ENCODE results near the gene ALOX12.
"Not testable (repeated sequence)": the region's sequence is repeated elsewhere in the genome, so short reads cannot be mapped to it uniquely, and the experiment has no call there.

ALOX12 gene, protein sequence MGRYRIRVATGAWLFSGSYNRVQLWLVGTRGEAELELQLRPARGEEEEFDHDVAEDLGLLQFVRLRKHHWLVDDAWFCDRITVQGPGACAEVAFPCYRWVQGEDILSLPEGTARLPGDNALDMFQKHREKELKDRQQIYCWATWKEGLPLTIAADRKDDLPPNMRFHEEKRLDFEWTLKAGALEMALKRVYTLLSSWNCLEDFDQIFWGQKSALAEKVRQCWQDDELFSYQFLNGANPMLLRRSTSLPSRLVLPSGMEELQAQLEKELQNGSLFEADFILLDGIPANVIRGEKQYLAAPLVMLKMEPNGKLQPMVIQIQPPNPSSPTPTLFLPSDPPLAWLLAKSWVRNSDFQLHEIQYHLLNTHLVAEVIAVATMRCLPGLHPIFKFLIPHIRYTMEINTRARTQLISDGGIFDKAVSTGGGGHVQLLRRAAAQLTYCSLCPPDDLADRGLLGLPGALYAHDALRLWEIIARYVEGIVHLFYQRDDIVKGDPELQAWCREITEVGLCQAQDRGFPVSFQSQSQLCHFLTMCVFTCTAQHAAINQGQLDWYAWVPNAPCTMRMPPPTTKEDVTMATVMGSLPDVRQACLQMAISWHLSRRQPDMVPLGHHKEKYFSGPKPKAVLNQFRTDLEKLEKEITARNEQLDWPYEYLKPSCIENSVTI

DNA sequence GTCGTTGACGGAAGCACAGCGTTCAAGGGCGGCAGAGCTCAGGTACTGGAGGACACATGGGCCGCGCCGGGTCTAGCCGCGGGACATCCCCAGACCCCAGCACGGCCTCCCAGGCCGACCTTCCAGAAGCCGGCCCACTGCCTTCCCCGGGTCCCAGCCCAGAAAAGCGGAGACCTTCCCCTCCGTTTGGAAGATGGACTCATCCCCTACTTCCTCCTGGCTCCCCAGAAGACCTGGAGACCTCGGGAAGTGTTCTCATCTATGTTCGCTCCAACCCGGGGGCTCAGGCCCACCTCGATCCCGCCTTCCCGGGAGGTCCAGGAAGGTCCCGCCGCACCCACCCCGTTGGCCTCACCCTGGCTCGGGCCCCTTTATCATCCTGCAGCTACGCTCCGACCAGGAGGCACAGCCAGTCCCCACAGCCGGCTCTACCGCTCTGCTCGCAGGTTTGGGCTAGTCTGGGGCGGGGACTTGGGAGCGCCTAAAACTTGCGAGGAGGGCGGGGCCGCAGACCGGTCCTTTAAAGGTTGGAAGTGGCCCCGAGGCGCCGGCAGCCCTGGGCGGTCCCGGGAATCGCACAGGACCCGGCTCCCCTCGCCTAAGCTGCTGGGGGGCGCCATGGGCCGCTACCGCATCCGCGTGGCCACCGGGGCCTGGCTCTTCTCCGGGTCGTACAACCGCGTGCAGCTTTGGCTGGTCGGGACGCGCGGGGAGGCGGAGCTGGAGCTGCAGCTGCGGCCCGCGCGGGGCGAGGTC, at the start of gene ALOX12:
Gene ALOX12, plus strand, starts transcription at position 550 of the 756 bp plus-strand sequence. Its CDS starts 69 bp downstream, at position 619.
- no peak for DNase-seq

DNA sequence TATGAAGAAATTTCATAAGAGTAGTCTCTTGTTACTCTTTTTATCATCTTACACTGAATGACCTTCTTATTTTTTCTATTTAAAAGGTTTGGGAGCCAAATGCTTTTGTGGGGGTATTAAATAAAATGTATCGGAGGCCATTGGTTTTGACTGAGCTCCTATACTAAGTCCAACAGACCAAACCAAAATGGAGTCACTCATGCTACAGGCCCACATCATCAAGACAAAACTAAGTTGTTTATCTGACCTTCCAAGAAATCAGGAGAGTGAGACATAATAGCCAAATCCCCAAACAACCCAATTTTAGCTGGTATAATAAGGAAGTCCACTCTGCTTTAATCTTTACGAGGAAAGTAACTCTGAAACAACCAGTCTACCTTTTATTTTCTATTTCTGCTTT, 48.1 kb upstream of the ALOX12 start:
- no peak for DNase-seq

DNA sequence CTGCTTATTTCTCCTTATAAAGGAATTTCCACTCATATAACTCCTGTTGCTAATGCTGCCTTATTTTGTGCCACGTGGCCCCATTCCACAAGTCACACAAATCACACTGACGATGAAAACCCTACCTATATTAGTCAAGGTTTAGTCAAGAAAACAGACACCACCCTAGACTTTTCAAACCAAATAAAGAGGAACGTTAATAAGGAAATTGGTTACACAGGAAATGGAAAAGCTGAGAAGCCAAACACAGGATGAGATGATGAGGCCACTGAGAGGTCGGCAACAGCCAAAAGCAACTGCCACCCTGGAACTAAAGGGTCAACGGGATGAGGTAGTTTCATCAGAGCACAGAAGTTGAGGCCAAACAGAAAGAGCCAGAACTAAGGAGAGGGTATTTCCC, 47.3 kb upstream of the ALOX12 start:
- DNase-seq: no peak

DNA sequence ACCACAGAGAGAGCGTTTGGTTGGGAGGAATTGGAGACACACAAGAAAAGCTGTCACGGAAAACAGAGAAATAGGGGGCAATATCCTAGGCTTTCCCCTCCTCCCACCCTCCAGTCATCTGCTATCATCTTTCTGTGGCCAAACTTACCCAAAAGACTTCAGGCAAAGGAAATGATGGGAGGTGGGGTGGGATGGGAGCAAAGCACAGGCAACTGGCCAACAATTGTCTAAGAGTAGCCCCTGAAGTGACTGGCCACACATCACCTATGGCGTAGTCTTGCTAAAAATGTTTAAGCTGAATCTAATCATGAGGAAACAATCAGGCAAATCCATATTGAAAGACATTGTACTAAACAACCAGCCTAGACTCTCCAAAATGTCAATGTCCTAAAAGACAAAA, 46.9 kb upstream of the ALOX12 start:
- no peak for DNase-seq

DNA sequence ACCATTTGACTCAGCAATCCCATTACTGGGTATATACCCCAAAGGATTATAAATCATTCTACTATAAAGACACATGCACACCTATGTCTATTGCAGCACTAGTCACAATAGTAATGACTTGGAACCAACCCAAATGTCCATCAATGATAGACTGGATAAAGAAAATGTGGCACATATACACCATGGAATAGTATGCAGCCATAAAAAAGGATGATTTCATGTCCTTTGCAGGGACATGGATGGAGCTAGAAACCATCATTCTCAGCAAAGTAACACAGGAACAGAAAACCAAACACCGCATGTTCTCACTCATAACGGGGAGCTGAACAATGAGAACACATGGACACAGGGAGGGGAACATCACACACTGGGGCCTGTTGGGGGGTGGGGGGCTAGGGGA, 44.9 kb upstream of the ALOX12 start:
- DNase-seq: not testable (repeated sequence)

DNA sequence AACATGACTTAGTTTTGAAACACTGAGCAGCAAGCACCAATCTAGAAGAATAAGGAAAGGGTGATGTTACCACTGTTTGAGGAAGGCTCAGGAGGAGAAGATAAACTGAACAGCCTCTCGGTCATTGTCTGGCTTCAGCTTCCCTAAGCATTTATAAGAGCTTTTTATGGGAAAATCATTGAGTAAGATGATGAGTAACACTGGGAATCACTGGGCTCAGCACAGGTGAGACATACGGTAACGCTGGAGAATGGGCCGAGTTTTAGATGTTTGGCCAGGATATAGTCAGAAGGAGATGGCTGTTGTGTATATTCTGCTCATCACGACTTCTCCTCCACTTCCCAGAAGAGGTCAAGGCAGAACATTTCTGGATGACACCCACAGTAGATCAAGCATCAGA, 42.2 kb upstream of the ALOX12 start:
- DNase-seq: no peak

DNA sequence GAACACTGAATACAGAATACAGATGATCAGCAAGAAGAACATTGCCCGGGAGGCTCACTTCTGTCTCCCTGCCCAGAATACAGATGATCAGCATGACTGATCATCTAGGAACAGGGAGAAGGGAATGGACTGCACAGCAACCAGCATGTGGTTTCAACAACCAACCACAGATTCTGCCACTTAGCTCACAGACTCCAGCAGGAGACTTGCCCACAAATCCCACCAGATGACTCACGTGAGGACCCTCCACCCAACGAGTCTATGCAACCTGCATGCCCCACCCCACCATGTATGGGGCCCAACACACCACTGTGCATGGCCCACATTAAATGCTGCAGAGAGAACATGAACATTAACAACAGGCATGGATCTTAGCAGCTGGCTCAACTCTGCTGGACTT, 36.1 kb upstream of the ALOX12 start:
- DNase-seq: no peak

DNA sequence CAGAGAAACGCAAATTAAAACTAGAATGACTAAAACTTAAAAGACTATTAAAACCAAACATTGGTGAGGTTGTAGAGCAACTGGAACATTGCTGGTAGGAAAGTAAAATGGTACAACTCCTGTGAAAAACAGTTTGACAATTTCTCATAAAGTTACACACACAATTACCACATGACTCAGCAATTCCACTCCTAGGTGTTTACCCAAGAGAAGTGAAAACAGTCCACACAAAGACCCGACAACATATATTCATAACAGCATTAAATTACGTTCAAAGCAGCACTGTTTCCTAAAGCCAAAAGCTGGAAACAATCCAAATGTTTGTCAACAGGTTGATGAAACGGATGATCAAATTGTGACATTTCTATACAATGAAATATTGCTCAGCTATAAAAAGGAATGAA, 26.5 kb upstream of the ALOX12 start:
- DNase-seq: no peak

DNA sequence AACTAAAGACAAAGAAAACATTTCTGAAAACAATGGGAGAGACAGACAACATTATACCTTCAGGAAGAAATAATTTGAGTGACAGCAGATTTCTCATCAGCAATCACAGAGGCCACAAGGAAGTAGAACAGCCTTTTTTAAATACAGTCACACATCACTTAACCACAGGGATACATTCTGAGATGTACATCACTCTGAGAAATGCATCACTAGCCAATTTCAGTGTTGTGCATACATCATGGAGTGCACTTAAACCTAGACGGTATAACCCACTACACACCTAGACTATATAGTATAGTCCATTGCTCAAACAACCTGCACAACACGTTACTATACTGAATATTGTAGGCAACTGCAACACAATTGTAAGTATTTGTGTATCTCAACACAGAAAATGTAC, 24.9 kb upstream of the ALOX12 start:
- DNase-seq: no peak

DNA sequence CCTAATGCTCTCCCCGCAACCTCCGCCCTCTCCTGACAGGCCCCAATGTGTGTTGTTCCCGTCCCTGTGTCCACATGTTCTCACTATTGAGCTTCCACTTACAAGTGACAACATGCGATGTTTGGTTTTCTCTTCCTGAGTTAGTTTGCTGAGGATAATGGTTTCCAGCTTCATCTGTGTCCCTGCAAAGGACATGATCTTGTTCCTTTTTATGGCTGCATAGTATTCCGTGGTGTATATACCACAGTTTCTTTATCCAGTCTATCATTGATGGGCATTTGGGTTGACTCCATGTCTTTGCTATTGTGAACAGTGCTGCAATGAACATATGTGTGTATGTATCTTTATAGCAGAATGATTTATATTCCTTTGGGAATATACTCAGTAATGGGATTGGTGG, 16.4 kb upstream of the ALOX12 start:
- DNase-seq: not testable (repeated sequence)

DNA sequence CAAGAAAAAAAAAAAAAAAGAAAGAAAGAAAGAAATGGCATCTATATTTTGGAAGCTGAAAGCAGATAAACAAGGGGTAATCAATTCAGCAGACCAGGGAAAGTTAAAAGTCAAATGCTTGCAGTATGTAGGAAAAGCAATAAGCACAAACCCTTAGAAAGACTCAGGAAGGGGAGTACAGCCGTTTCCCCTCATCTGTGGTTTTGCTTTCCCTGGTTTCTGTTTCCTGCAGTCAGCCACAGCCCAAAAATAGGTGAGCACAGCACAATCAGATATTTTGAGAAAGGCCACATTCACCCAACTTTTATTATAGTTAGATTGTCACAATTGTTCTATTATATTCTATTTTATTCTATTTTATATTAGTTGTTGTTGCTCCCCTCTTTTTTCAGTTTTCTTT, 14.4 kb upstream of the ALOX12 start:
- DNase-seq: no peak

DNA sequence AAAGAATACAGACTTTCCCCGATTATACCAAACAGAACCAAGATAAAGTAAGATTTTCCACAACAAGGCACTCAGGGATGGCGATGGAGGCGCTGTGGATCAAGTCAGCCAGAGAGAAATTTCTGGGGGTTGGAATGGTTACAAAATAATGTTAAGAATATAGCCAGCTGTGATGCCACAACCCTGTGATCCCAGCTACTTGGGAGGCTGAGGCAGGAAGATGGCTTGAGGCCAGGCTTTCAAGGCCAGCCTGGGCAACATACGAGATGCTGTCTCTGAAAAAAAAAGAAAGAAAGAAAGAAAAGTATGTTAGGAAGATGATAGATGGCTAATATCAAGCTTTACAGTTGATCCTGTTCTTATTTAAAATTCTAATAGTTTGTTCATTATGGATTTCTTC, 10.6 kb upstream of the ALOX12 start:
- DNase-seq: no peak

DNA sequence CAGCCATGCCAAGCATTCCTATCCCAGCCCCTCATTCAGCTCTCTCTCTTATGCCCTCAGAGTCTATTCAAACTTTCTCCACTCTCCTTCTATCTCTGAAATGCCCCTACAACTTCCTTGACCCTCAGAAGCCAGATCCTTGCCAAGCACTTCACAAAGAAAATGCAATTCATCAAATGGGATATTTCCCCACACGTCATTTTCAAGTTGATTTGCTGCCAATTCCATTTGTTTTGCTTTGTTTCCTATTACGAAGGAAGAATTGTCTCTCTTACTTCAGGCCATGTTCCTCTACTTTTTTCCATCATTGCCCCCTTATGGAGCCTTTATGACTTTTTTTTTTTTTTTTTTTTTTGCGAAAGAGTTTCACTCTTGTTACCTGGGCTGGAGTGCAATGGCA, 9.2 kb upstream of the ALOX12 start:
- DNase-seq: no peak

DNA sequence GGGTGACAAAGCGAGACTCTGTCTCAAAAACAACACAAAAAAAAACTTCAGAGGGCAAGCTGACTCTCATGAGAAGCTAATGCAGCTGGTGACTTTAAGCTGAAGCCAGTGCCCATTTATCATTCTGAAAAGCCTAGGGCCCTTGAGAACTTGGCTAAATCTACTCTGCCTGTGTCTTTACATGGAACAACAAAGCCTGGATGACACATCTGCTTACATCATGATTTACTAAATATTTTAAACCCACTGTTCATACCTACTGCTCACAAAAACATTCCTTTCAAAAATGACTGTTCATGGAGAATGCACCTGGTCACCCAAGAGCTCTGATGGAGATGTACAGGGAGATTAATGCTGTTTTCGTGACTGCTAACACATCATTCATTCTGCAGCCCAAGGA, 6.1 kb upstream of the ALOX12 start:
- no peak for DNase-seq

DNA sequence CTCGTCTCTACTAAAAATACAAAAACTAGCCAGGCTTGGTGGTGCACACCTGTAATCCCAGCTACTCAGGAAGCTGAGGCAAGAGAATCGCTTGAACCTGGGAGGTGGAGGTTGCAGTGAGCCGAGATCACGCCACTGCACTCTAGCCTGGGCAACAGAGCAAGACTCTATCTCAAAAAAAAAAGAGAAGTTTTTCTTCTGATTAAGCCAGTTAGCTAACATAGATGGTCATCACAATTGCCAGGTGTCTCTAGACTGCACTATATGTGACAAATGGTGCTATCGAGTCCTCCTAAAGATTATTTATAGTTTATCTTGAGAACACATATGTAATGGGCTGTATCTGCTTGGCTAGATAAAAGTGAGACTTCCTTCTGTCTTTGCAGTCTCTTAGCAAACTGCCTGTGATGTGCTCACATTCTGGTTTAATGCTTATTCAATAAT, 2.2 kb upstream of the ALOX12 start:
- DNase-seq: not testable (repeated sequence)

DNA sequence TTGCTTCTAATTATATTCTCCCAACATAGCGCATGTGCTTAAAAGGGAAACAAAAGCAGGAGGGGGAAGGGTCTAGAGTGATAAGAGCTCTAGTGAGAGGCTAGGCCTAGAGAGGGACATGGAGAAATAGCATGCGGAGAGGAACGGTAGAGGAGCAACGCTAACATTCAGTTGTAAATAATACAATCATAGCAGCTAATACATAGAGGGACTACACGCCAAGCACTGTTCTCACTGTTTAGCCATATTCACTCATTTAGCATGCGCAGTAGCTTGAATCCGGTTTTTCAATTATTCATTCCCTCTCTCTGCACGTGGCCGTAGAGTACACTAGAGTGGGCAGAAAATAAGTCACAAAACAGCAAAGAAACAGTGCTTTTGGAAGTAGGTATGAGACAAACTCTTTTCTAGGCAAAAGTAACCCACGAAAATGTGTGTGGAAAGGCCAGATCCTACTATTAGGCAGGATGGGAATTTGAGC, 1.7 kb upstream of the ALOX12 start:
- no peak for DNase-seq

DNA sequence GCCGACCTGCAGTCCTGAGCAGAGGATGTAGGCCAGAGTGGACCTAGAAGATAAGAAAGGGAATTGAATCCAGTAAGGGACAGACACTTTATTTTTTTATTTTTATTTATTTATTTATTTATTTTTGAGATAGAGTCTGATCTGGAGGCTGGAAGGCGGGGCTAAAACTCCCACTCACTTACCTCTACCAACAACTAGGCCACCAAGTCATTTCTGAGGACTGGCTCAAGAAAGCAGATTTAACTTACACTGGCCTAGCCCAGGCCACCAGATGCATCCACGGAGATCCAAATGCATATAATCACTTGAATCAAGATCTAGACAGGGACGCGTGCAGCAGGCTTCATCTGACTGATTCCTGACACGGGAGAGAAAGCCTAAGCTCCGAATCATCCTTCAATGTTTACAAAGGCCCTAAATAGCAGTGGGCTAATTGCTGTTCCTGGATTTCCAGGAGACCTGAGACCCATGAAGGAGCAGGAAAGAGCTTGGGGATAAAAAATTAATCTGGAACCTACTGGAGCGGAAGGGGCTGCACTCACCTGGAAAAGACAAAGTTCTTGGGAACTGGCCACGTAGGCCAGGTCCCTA, 1.1 kb upstream of the ALOX12 start:
- DNase-seq: no peak

DNA sequence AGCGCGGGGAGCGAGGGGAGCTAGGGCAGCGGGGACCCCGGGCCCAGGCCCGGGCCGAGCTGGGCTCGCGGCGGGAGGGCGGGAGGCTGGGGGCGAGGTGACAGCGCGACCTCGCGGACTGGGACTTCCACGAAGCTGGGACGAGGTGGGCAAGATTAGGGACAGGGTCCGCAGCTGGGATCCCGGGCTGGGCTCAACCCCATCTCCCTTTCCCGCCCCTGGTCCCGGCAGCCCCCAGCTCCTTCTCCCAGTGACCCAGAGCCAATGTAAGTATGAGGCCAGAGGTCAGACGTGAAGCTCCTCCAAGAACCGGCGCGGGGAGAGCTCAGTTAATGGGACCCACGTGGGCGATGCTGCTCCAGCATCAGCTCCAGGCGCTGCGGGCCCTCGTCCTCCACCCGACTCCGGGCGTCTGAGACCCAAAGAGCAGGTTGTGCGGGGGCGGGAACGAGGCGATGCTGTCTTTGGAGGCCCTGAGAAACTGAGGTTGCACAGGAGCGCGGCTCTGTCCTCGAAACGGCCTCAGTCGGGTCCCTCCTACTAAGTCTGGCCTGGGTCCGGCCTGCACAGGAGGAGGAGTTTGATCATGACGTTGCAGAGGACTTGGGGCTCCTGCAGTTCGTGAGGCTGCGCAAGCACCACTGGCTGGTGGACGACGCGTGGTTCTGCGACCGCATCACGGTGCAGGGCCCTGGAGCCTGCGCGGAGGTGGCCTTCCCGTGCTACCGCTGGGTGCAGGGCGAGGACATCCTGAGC, 585 bp downstream of the ALOX12 start:
- no peak for DNase-seq

DNA sequence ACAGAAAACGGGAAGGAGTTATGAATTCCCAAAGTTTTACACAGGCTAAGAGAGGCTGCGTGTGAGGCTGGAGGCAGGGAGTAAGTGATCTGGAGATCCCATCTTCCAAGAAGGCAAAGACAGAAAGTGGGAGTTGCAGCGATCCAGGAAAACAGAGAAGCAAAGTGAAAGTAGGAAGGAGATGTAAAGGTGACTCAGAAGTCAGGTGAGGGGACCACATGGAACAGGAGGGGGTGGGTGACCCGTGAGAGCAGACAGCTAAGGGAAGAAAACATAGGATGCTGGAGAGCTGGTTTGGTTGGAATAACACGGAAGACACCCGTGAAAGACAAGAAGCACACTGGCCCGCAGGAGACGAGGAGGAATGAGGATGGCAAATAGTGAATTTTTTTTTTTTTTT, 1.3 kb downstream of the ALOX12 start:
- DNase-seq: no peak

DNA sequence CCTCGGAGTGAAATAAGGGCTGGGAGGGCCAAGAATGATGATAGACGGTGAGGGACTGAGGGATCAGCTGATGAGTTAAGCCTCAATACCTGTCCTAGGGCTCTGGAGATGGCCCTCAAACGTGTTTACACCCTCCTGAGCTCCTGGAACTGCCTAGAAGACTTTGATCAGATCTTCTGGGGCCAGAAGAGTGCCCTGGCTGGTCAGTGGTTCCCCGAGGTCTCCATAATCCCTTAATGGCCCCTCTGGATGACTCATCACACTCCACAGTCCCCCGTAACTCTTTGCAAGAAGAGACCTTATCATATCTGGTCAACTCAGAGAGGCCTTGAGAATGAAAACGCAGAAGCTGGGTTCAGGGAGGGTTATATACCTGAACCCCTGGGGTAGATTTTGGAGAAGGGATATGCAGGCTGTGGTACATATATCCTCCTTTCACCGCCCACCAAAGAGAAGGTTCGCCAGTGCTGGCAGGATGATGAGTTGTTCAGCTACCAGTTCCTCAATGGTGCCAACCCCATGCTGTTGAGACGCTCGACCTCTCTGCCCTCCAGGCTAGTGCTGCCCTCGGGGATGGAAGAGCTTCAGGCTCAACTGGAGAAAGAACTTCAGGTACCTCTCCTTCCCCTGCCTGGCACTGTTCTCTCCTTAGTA, 3.1 kb downstream of the ALOX12 start:
- no peak for DNase-seq

DNA sequence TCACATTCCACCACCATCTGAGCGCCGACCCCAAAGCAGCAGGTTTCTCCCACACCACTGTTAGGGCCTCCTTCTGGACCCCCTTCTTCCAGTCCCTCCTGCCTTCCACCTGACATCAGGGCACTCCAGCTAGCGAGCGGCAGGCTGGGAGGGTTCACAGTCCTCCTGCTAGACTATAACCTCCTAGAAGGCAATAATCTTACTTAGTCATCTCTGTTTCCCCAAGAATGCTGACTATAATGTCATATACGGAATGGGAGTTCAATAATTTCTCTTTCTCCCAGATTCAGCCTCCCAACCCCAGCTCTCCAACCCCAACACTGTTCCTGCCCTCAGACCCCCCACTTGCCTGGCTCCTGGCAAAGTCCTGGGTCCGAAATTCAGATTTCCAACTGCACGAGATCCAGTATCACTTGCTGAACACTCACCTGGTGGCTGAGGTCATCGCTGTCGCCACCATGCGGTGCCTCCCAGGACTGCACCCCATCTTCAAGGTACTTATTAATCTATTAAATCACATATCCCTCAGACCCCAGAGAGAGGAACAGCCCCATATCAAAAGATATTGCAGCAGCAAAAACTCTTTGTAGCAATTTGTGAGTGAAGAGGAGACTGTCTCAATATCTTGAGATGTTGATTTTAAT, 5.6 kb downstream of the ALOX12 start:
- no peak for DNase-seq
